HG03064 (cell line): ENCODE results near the gene MSRB2.
A peak's percentile ranks its signal among the peaks of the same experiment; 100 is the strongest.

Experiments
- ATAC-seq: cut with Tn5 transposase; IDR thresholded peaks from one replicate; pipeline ENCODE4 v1.9.1; 2021; ENCODE audit warnings: low read depth; ENCODE audit not compliant: unreplicated experiment

MSRB2 gene

GRCh38 chr10:23110722-23111516 lies 15.5 kb downstream of the MSRB2 start:
- ATAC-seq: no peak

- no peak for ATAC-seq
These were observed 16.3 kb downstream of the MSRB2 start for GRCh38 chr10:23111517-23112286.

DNA sequence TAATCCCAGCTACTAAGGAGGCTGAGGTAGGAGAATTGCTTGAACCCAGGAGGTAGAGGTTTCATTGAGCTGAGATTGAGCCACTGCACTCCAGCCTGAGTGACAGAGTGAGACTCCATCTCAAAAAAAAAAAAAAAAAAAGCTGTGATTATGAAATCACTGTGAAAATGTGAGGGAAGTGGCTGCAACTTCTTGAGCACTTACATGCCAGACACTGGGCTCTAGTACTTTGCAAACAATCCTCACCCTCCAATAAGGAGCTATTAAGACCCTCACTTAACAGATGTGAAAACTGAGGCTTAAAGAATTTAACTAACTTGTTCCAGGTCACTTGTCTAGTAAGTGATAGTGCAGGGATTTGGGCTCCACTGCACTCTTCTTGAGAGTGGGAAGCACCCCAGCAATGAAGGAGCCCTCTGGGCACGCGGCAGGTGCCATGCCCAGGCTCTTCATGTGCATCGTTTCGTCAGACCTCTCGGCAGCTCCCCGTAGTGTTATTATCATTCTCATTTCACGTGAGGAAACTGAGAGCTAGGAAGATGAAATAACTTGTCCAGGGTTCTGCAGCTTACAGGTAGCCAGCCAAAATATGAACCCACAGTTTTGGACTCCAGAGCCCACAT lies 19.0 kb downstream of the MSRB2 start:
- ATAC-seq: no peak

DNA sequence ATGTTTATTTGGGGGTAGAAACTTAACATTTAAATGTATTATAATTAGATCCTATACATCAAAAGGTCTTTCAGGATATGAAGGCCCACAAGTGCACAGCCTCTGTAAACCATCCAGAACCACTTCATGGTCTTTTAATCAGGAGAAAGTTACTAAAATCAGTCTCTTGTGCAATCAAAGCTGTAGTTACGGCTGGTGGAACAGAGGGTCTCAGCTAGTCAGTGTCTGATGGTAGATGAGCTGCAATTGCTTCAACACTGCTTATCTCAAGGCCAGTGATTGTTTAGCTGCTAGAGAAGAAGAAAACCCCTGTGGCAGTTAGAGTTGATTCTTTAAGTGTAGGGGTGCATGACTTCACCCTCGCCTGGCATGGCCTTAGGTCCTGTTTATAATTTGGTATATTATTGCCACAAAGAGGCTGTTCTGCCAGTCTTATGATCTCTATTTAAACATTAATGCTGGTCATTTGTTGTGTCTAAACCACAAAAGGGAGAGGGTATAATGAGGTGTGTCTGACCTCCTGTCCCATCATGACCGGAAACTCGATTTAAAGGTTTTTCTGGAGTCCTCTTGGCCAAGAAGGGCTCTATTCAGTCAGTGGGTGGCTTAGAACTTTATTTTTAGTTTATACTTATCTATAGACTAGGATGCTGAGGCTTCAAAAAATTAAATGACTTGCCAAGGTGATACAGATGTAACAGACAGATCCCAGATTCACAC lies 21.3 kb downstream of the MSRB2 start:
- ATAC-seq: no peak

GRCh38 chr10:23120001-23120934 lies 24.9 kb downstream of the MSRB2 start:
- ATAC-seq: no peak

DNA sequence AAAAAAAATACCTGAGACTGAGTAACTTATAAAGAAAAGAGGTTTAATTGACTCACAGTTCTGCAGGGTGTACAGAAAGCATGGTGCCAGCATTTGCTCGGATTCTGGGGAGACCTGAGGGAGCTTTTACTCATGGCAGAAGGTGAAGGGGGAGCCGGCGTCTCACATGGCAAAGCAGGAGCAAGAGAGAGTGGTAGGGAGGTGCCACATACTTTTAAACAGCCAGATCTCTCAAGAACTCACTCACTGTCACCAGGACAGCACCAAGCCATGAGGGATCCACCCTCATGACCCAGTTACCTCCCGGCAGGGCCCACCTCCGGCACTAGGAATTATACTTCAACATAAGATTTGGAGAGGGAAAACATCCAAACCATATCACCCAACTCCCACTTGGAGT lies 25.8 kb downstream of the MSRB2 start:
- no peak for ATAC-seq

DNA sequence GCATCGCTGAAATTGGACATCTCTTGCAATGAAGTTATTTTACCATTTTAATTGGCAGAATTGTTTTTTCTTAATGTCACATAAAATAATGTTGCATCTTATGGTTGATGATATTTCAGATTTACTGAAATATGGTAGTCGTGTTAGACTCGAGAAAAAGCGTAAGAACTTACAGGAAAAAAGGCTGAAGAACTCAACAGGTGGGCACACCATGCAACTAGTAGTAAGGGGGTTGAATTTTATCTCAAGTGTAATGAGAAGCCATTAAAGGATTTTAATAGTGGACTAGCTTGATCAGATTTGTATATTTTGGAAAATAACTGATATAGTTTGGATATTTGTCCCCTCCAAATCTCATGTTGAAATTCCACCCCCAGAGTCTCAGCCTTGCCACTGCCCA lies 41.1 kb downstream of the MSRB2 start:
- no peak for ATAC-seq

- ATAC-seq: no peak
These were observed 44.3 kb downstream of the MSRB2 start for GRCh38 chr10:23139677-23140076.

DNA sequence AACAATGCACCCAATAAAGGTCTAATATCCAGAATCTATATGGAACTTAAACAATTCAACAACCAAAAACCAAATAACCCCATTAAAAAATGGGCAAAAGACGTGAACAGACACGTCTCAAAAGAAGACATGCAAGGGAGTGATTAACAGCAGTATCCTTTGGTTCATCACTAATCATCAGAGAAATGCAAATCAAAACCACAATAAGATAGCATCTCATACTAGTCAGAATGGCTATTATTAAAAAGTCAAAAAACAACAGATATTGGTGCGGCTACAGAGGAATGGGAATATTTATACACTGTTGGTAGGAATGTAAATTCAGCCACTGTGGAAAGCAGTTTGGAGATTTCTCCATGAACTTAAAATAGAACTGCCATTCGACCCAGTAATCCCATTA lies 46.6 kb downstream of the MSRB2 start:
- no peak for ATAC-seq

GRCh38 chr10:23146258-23146657 lies 50.9 kb downstream of the MSRB2 start:
- ATAC-seq: no peak

GRCh38 chr10:23147035-23147434 lies 51.7 kb downstream of the MSRB2 start:
- no peak for ATAC-seq

DNA sequence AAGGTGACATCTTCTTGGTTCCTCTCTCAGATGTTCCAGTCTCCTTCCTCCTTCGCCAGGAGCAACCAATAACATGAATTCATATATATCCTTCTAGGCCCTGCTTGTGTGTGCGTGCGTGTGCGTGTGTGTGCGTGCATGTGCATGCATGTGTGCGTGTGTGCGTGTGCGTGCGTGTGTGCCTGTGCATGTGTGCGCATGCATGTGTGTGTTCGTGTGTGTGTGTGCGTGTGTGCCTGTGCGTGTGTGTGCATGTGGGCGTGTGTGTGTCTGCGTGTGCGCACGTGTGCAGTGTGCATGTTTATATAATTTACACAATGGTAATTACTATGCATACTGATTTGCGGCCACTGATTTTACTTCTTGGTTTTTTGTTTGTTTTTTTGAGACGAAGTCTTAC lies 52.8 kb downstream of the MSRB2 start:
- no peak for ATAC-seq

DNA sequence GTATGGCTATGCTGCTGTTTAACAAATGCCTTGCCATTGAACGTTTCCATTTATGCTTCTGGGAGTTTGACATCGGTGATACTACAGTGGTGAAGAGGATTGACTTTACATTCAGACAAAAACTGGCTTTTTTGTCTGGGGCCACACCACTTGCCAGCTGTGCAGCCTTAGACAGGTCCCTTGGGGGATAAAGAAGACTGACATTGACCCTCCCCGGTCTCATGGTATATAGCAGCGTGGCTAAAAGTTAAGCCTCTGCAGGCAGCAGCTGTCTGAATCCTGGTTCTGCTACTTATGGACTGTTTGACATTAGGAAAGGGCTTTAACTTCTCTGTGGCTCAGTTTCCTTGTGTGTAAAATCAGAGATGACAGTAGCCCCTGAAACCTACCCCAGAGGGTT lies 54.7 kb downstream of the MSRB2 start:
- ATAC-seq: no peak

GRCh38 chr10:23150610-23151009 lies 55.2 kb downstream of the MSRB2 start:
- no peak for ATAC-seq

GRCh38 chr10:23151071-23151470 lies 55.7 kb downstream of the MSRB2 start:
- ATAC-seq: no peak

DNA sequence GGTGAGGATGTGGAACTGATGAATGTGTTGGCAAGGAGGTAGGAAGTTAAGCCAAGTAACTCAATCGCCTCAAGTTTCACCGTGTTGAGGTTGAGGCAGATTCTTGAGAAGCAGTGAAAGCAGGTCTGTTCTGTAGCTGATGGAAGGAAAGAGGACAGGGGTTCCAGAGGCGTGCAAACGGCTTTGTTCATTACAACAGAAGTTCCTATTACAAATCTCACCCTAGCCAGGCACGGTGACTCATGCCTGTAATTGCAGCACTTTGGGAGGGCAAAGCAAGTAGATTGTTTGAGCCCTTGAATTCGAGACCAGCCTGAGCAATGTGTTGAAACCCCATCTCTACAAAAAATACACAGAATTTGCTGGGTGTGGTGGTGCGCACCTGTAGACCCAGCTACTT lies 59.8 kb downstream of the MSRB2 start:
- no peak for ATAC-seq

- ATAC-seq: no peak
These were observed 61.2 kb downstream of the MSRB2 start for GRCh38 chr10:23156447-23157150.

GRCh38 chr10:23157239-23157681 lies 61.9 kb downstream of the MSRB2 start:
- ATAC-seq: peak; percentile 73

GRCh38 chr10:23157691-23158369 lies 62.5 kb downstream of the MSRB2 start:
- ATAC-seq: peak; percentile 64
